Vagina (tissue), 2 donors: ENCODE measurements around the gene RAC2.

Experiments used
- POLR2A ChIP-seq, 2 donors: fragments of 450-650 bp; IDR thresholded peaks; one replicate each; pipeline ENCODE4 v1.6.1; 2017; ENCODE audit warnings: antibody characterized with exemption in 2 of 2, mild to moderate bottlenecking in 2 of 2, moderate library complexity in 2 of 2
- POLR2AphosphoS5 ChIP-seq, 2 donors: sonication (generic); formaldehyde crosslinking; IDR thresholded peaks; one replicate each; pipeline ENCODE4 v1.9.0; 2017; ENCODE audit warnings: antibody characterized with exemption in 2 of 2, mild to moderate bottlenecking in 2 of 2, low read depth in 1 of 2; ENCODE audit not compliant: insufficient read depth in 1 of 2

GRCh38 chr22:37224757-37225420 is 19.2 kb downstream of the RAC2 start:
- TF ChIP-seq POLR2A (IDR thresholded peaks at IDR 0.05) (no peak), POLR2AphosphoS5 (IDR thresholded peaks at IDR 0.05; ENCODE audit: insufficient read depth in 1 of 2, low read depth in 1 of 2) (no peak)
